A204.1 (cell line): ENCODE results near the gene NAV3.
"Not testable (repeated sequence)": the region's sequence is repeated elsewhere in the genome, so short reads cannot be mapped to it uniquely, and the experiment has no call there.

Experiments used
- FAIRE-seq: peaks from 2 replicates; lab custom pipeline; 2012; peaks lifted over from hg19 to GRCh38; lab: Jason Lieb, UNC

The NAV3 gene

GRCh38 chr12:78192979-78193378 lies 362.3 kb downstream of the NAV3 start:
- no peak for FAIRE-seq

GRCh38 chr12:78194448-78194847 lies 363.8 kb downstream of the NAV3 start:
- FAIRE-seq: no peak

GRCh38 chr12:78198896-78199295 lies 368.2 kb downstream of the NAV3 start:
- FAIRE-seq: no peak

DNA sequence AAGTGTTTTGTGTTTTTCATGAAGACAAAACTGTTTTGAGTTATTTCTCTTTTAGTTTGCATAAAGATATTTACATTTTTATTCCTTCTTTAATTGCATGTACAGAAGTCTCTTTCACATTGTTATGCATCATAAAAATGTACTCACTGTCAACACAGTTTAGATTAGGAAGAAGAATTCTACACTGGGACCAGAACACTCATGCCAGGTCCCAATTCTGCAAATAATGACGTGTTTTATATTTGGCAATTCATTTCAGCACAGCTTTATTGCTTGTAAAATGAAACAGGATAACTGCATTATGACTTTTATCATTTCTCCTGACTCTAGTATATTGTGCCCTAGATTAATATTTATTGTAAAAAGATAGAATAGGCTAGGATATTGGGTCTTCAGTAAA lies 369.2 kb downstream of the NAV3 start:
- FAIRE-seq: no peak

- FAIRE-seq: no peak
Measured at GRCh38 chr12:78204926-78205325, 374.2 kb downstream of the NAV3 start.

GRCh38 chr12:78208092-78208491 lies 377.4 kb downstream of the NAV3 start:
- FAIRE-seq: no peak

DNA sequence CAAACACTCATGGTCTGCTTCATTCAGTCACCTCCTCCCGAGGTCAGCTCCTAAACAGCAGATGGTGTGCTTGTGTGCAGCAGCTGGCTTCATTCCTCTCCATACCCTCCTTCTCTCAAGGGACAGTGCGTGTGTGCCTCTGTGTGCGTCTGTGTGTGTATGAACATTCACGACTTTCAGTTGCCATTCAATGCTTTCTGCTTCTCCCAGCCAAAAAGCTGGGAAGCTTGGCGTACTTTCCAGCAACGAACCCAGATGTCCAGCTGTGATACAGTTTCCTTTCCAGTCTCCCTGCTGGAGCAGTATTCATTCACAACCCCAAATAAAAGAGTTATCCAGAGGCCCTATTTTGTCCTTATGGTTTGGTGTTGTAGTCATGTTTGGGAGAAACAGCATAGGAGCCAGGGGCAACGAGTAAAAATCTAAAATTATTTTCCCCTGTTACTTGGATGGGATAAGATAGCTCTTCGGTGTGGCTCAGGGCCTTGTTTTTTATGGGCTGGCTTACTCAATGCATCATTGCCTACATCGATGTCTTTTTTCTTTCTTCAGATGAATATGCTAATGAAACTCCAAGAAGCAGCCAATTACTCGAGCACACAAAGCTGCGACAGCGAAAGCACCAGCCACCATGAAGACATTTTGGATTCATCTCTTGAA lies 379.3 kb downstream of the NAV3 start:
- no peak for FAIRE-seq

DNA sequence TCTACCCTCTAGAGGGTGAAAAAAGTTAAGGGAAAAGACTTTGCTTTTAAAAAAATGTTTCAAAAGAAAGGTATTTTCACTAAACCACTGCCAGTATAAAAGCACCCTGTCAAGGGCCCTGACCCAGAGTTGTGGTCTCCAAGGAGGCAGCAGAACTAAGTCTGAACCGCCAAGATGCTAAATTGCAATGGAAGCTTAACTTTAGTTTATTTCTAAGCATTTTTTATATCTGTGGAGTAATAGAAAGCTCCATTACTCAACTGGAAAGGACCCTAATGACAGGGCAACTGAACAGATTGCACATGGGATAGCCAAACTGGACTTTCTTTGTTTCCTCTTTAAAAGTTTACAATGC lies 379.8 kb downstream of the NAV3 start:
- FAIRE-seq: no peak

DNA sequence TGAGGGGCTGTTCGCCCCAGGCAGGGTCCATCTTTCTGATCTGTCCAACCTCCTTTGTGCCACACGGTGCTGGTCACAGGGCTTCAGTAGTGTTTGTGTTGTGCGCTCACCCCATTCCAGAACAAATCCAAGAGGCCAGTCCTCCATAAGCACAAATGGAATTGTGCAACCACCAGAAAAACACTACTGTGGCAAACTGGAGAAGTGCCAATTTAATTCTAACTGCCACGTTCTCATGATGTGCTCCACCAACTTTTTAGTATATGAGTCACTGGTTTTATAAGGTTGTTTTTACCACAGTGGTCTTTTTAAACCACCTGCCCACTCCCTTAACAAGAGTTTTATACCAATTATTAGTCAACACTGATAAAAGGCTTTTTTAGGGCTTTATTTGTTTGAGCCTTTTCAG lies 380.2 kb downstream of the NAV3 start:
- FAIRE-seq: no peak

DNA sequence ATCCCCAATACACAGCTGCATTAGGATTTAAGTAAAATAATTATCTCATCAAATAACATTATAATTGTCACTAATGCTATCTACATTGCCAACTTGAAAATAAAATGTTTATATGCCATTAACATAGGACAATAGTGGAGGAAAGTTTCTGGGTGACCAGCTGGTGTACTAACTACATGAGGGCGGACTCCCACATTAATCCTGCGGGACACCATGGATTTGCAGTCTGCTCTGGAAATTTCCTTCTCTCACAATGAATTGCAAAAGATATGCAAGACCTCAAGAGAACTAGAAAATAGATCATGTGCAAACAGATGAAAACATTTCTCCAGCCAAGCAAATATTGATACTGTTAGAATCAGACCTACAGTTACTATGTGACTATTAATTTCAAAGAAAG lies 390.1 kb downstream of the NAV3 start:
- FAIRE-seq: no peak

GRCh38 chr12:78224154-78224553 lies 393.5 kb downstream of the NAV3 start:
- FAIRE-seq: no peak

GRCh38 chr12:78226763-78227162 lies 396.1 kb downstream of the NAV3 start:
- no peak for FAIRE-seq

GRCh38 chr12:78229591-78230101 lies 399.0 kb downstream of the NAV3 start:
- FAIRE-seq: no peak

GRCh38 chr12:78232756-78233155 lies 402.1 kb downstream of the NAV3 start:
- no peak for FAIRE-seq

- no peak for FAIRE-seq
Measured at GRCh38 chr12:78236264-78236663, 405.6 kb downstream of the NAV3 start.

GRCh38 chr12:78239544-78239943 lies 408.9 kb downstream of the NAV3 start:
- FAIRE-seq: no peak

DNA sequence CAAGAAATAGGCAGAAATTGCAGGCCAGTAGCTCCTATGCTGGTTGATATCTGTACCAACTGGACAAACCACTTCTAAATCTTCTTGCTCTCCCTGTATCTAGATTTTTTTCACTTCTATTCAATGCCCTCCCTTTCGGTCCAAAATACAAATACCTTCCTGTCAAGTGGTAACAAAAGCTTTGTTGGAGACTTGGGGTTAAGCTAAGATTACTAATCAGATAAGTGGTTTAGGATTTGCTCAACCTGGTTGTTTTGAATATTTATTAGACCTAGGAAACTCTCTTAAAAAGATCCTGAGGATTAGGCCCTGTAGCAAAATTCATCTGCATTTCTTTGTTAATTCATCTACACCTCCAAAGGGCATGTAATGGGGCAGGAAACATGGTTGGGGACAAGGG lies 410.1 kb downstream of the NAV3 start:
- FAIRE-seq: no peak

- FAIRE-seq: no peak
Measured at GRCh38 chr12:78241446-78241845, 410.8 kb downstream of the NAV3 start.

GRCh38 chr12:78244916-78245507 lies 414.3 kb downstream of the NAV3 start:
- FAIRE-seq: no peak

- FAIRE-seq: no peak
Measured at GRCh38 chr12:78248321-78248720, 417.6 kb downstream of the NAV3 start.

DNA sequence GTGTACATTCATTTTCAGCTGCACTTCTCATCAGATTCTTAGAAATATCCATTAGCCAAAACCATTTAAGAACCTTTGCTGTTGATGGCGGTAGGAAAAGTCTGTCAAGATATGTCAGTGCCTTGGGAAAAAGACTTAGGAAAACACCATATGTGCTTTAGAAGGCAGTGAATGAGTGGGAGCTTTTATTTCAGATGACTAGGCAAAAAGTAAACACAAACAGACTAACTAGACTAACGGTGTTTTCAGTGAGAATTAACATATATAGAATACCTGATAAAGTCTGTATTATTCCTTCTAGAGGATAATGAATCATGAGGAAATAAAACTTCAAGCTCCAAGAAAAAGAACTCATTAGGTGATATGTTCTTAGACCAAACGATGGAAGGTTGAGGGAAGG lies 418.9 kb downstream of the NAV3 start:
- FAIRE-seq: no peak

DNA sequence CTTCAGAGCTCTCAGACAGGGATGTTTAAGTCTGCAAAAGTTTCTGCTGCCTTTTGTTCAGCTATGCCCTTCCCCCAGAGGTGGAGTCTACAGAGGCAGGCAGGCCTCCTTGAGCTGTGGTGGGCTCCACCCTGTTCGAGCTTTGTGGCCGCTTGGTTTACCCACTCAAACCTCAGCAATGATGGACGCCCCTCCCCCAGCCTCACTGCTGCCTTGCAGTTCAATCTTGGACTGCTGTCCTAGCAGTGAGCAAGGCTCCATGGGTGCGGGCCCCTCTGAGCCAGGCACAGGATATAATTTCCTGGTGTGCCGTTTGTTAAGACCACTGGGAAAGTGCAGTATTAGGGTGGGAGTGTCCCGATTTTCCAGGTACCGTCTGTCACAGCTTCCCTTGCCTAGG lies 427.0 kb downstream of the NAV3 start:
- FAIRE-seq: not testable (repeated sequence)

- FAIRE-seq: no peak
Measured at GRCh38 chr12:78260976-78261375, 430.3 kb downstream of the NAV3 start.

- no peak for FAIRE-seq
Measured at GRCh38 chr12:78261901-78262300, 431.2 kb downstream of the NAV3 start.
